ENCODE measurements around the gene SPAG9.

SPAG9 gene

DNA sequence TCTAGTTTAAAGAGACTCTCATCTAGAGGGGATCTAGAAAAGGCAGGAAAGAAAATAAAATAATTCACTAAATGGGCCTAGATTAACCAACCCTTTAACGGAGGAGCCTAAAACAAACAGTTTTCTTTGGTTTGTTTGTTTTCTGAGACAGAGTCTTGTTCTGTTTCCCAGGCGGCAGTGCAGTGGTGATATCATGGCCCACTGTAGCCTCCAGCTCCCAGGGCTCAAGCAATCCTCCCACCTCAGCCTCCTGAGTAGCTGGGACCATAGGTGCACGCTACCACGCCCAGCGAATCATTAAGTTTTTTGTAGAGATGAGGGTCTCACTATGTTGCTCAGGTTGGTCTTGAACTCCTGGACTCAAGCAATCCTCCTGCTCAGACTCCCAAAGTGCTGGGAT, 132.2 kb downstream of the SPAG9 start:
- DNase-seq (ENCODE audit: low read depth) = no peak

DNA sequence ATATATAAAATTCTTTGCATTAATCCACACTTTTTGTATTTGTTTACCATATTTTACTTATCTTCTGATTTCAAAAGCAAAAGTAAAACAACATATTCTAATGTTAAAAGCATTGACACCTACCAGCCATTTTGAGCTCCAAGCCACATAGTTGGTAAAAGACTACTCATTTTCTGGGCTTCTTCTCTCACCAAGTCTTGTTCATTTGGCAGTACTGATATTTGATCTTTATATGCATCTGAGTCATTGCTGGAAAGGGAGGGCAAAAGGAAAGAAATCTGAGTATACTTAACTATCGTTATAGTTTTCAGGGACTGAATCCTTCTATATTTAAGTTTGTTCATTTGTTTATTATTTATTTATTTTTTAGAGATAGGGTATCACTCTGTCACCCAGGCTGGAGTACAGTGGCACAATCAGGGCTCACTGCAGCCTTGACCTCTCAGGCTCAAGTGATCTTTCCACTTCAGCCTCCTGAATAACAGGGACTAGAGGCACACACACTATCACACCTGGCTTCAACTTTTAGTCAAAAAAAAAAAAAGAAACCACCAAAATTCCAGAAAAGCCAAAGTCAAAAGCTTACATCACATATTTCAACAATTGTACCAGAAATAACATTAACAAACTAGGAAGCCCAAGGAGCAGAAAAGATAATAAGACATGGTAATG, 133.5 kb downstream of the SPAG9 start:
- DNase-seq (ENCODE audit: low read depth) = no peak

DNA sequence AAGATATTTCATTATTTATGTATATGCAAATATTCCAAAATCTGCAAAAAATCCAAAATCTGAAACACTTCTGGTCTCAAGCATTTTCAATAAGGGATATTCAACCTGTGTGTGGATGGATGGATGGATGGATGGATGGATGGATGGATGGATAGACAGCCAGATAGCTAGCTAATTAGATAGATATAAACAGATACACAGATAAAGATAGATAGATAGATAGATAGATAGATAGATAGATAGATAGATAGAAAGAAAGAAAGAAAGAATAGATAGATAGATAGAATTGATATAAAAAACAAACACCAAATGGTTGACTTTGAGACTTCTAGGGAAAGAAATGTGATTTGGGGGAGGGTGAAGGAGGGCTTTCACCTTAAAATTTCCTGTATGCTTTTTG, 139.4 kb downstream of the SPAG9 start:
- no peak for DNase-seq (ENCODE audit: low read depth)

DNA sequence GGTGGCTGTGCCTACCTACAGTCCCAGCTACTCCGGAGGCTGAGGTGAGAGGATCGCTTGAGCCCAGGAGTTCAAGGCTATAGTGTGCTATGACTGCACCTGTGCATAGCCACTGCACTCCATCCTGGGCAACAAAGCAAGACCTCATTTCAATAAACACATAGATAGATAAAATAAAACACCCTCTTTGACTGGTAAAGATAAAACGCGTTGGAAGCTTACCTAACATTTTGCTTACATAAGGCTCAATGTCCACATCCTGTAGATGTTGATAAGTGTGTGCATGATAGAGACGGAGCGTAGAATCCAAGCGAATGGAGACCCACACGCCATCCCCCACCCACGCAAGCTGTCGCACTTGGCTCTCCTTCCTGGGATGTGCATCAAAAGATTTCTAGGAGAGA, 141.1 kb downstream of the SPAG9 start:
- no peak for DNase-seq (ENCODE audit: low read depth)

DNA sequence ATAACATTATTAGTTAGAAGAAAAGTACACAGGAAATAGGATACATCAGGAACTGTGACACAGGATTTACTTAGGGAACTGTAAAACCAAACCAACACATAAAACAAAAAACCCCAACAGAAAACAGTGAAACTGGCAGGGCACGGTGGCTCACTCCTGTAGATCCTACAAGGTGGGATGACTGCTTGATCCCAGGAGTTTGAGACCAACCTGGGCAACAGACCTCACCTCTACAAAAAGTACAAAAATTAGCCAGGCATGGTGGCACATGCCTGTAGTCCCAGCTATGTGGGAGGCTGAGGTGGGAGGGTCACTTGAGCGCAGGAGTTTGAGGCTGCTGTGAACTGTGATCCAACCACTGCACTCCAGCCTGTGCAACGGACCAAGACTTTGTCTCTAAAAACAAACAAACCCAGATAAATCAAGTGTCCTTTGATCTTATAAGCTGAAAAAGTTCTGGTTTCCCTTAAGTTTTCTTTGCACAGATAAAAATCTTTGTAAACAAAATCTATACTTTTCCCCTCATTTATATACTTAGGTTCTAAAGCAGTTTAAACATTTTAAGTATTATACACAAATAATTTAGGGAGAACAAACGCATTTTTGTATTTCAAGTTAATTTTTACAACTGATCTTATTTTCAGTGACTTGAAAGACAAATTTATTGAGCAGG, 143.0 kb downstream of the SPAG9 start:
- no peak for DNase-seq (ENCODE audit: low read depth)

DNA sequence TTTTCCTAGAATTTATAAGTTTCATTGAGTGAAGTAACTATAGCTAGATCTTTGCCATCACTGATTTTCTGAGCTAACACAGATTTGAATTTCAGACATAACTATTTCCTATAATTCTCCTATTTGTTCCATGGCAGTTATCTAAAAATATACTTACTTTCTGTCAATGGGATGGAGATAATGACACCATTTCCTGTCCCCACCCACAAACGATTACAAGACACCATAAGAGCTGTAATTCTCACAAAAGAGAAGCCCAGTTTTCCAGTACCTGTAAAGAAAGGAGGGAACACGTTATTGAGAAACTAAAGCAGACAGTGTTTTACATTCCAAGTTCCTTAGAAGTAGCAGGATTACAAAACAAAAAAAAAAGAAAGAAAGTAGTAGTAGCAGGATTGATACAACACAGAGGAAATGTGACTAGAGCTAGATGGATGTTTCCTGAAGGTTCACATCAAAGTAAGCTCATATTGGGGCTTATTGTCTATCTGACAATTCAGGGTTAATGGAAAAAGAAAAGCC, 143.7 kb downstream of the SPAG9 start:
- no peak for DNase-seq (ENCODE audit: low read depth)

DNA sequence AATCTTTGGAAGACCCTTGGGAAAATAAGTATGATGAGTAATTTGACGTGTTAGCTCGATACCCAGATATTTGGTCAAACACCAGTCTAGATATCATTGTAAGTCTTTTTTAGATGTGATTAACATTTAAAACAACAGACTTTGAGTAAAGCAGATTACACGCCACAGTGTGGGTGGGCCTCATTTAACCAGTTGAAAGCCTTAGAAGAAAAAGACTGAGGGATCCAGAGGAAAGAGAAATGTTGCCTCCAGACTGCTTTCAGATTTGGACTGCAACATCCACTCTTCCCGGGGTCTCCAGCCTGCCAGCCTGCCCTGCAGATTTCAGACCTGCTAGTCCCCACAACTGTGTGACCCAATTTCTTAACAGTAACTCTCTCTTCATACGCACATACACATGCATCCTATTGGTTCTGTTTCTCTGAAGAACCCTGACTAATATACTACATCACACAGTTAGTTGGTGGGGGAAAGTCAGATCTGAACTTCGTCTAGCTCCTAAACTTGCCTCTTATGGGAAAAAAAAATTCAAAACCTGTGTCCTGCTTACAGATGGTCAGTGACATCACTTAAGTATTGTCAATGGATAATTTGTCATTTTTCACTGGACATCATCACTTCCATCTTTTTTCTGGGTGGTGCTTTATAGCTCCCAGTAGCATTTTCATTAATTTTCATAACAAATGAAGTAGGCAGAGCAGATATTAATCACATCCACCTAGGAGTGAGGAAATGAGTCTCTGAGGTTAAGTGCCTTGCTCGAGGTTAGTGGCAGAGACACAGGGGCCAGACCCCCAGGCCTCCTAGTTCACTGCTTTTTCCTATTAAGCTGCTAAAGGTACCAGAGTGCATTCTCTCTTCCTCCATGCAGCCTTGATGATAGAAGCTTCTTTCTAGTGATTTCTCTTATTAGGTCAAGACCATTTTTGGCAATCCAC, 146.8 kb downstream of the SPAG9 start:
- no peak for DNase-seq (ENCODE audit: low read depth)

DNA sequence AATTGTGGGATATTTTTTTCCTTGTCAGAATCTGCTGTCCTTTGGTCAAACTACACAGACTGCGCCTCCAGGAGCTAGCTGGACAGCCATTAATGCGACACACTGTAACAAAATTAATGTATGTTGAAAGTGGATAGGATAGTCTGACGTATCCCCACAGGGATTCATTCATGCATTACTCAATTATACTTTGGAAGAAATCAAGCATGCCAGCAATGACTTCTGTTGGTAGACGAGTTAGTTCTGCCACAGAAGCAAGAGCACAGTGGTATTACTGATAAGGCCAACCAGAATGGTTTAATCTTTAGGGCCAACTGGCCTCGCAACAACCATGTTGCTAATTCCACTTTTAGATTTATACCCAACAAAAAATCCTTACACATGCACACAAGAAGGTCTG, 148.1 kb downstream of the SPAG9 start:
- no peak for DNase-seq (ENCODE audit: low read depth)

DNA sequence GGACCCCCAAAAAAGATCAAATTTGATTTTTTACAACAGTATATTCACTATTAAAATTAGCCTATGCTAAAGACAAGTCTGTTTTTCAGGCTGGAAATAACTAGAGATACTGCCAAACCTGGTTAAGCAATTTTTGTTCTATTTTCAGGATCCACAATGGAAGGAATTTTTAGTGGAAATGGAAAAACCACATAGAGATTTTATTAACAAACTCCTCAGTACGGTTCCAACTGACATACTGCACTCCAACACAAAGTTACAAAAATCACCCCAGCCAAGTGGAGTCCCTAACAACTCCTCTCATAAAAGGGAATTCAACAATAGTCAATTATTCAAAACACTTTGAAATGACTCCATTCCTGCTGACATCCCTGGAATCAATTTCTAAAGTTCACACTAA, 152.9 kb downstream of the SPAG9 start:
- no peak for DNase-seq (ENCODE audit: low read depth)

DNA sequence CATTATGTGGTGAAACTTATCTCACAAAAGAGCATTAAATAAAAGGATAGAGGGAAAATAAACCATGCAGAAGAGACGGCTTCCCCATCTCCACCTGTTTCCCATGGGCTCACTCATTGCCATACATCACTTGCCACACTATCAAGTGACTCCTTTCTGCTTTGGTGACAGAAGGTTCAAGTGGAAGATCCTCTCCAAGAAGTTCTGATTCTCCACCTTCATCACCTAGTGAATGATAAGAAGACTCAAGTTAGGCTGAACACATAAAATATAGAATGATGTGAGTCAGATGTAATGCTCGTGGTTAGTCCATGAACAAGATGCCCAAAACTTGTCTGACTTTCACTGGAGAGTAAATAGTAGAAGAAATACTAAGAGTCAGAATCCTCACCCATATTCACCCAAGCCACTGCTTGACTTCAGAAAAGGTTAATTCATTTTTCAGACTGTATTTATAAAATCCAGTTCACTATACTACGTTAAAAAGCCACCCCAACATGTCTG, 154.5 kb downstream of the SPAG9 start:
- DNase-seq (ENCODE audit: low read depth) = no peak

DNA sequence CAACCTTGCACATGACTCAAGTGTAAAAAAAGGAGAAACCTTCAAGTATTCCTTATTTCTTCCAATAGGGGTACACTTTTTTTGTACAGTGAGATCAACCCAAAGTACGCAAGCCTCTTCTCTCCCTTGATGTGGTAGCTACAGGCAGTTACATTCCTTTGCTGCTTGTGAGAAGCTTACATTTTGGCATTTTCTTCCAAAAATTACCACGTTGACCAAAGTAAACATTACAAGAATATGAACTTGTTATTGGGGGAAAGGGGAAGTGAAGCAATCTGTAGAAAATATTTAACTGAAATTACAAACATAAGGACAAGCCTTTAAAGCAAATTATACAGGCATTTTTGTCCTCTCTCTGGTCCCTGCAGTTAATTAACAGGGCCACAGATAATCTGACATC, 157.5 kb downstream of the SPAG9 start:
- no peak for DNase-seq (ENCODE audit: low read depth)

DNA sequence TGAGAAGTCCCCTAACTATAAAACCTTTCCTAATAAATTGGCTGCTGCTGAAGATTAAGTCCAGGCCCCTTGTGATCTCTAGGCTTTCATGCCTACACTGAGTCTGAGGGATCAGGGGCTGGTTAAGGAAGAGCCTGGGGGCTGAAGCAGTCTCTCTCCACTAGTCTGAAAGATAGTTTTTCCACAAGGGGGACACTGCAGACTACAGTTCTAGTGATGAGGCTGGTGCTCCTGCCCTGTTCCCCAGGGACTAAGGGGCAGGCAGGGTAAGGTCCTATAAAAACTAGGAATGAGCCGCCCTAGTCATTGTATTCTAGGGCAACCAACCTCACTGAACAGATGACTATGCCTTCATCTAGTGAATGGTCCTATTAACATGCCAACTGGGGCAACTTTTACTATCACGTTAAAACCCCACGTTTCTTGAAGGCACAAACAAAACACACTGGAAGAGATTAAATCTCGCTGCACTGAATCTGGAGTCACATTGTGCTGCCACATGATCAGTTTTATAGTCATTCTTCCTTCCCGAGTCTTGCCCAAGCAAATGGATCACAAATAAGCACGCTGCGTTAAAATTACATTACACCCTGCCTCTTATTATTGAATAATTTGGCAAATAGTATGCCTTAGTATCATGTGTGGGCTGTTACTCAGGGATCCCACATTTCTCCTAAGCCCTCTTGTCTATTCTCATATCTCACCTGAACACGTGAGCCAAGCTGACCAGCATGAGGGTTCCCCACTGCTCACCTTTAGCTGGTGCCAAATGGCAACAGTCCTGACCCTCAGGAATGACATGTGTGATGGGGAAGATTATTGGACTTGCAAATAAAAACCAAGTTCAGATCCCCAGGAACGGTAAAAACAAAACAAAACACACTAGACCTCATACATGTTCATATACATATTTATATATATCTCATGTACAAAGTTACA, 159.1 kb downstream of the SPAG9 start:
- DNase-seq (ENCODE audit: low read depth) = no peak

DNA sequence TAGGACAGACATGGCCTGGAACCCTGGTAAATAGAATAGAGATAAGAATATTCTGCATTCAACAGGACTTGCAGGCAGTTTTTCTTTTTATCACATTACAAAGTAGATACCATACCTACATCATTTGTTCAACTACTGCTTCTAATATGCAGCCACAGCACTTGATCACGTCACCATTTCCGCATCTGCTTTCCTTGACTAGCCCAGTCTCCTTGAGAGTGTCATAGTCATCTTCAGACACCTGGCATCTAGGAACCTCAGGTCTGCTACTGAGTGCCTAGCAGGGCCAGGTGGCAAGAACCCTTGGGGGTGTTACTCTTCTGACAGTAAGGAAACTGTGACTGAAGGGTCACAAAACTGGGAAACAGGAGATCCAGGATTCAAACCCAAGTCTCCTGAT, 161.3 kb downstream of the SPAG9 start:
- no peak for DNase-seq (ENCODE audit: low read depth)

DNA sequence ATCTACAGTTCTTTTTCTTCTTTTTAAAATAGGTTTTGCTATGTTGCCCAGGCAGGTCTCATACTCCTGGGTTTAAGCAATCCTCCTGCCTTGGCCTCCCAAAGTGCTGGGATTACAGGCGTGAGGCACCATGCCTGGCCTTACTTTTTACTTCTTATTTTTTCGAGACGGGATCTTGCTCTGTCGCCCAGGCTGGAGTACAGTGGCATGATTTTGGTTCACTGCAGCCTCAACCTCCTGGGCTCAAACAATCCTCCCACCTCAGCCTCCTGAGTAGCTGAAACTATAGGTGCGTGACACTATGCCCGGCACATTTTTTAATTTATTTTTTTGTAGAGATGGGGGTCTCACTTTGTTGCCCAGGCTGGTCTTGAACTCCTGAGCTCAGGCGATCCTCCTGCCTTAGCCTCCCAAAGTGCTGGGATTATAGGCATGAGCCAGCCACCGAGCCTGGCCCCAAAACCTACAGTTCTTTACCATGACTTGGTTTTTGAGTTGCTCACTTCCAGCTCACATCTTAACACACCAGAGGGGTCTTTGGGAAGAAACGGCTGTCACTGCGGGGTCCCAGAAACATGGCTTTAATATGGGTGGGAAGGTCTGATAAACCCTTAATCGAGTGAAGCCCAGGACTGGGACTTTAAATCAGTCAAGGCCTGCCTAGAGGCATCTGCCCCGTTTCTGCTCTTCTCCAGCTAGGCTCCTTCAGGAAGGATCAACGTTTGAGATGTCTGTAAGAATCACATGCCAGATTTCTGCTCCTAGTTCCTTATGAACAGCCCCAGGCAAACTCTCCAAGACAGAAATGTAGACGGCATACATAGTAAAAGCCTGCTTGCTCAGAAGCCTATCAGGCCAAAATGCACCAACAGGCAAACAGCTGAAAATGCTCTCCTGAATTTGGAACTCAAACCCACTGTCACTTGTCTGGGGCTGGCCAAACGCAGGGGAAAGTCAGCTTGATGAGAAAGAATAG, 162.8 kb downstream of the SPAG9 start:
- no peak for DNase-seq (ENCODE audit: low read depth)

DNA sequence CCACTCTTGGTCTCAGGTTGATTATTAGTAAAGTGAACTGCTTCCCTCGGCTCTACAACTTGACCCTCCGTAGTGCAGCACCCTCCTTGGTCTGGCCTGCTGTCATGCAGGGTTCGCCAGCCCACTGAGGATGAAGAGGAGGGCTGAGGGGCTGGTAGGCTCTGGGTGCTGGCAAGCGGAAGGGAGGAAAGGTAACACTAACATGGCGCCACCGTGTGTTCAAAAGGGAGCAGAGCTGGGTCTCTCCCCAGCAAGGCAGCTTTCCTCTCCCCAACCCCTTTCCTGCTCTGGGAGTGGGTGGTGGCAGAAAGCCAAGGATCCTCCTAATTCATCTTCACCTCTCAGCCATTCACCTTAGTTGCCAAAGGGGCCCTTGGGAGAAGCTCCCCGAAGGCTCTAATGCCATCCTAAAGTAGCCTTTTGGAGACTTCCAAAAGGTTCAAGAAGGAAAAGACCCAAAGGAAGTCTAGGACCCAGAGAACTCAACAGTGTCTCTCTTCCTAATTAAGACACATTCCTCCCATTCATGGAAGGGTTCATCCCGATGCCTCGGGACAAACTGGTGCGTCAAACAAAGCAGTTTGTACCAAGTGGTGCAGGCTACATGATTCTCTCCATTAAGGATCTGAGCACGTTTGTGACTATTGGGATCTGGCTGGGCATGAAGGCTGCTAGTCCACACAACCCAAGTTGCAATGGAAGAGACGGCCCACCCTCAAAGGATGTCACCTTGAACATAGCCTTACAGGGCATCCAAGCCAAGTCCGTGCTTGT, 163.7 kb downstream of the SPAG9 start:
- peak; percentile 54 for DNase-seq (ENCODE audit: low read depth)

DNA sequence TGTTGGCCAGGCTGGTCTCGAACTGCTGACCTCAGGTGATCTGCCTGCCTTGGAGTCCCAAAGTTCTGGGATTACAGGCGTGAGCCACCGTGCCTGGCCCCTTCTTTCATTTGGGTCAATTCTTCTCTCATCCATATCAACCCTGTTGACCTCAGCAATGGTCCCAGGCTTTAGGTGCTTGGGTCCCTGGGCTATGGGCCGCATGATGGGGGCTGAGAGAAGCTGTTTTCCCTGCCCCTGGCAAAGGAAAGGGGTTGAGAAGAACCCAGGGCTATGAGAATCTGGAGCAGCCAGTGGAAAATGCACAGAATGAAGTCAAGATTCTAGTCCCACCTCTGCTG, 164.3 kb downstream of the SPAG9 start:
- DNase-seq (ENCODE audit: low read depth) = no peak

DNA sequence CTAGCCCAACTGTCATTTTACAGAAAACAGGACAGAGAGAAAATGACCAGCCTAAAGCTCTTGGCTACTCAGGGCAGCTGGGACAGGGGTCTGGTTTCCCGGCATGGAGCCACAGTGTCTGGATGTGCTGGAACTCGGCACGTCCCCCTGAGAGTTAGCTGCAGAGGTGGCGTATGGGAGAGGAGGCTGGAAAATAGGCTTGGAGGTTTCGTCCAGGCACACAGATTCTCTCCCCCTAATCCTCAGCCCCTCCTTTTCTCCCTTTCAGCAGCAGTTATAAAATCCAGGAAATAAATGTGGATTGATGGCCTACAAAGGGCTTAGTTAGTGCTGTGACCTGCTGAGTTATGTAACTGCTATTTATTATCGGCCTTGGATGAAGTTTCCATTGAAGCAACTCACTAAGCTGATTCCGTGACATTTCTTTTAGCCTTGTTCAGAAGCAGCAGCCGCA, 165.0 kb downstream of the SPAG9 start:
- no peak for DNase-seq (ENCODE audit: low read depth)

DNA sequence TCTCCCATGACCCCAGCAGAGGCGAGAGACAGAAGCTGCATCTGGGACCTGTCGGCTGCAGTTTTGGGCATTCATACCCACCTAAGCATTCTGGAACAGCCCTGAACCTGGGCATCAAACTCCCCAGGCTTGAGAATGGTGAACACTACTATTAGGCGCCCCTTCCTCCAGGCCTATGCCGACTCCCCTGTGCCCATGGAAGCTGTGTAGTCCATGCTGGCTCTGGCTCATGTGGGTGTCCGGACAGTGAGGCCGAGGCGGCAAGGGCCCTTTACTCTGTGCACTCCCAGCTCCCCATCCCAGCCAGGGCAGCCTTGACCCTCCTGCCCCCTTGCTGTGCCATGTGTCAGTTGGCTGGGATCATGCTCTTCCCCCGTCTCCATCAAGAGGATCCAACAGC, 165.5 kb downstream of the SPAG9 start:
- no peak for DNase-seq (ENCODE audit: low read depth)

DNA sequence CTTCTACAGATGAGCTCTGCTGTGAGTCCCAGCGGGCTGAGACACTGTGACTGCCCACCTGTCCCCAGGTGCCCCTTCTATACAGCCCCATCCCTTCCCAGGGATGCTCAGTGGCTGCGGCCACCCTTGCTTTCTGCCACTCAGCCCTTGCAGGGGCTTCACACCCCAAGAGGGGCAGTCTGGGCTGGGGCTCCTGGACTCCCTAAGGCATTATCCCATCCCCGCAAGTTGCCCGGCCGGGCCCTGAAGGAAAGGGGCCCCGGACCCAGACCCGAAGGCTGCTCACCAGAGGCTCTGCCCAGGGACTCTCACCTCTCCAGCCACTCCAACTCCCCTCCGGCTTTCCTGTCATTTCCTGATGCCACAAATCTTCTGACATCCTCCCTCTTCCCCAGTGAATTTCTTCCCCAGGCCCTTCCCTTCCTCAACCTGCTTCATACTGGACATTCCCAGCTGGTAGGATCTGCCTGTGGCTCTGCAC, 166.0 kb downstream of the SPAG9 start:
- DNase-seq (ENCODE audit: low read depth) = no peak

Measured in activated T-cell treated with anti-CD3 and anti-CD28 coated beads for 24 hours (primary cell).